Measurements from ENCODE around the gene ZNF207. TPM values are rescaled to one million over a fixed set of nuclear protein-coding genes. Genes with fewer than 3 reads are reported as not detected.

Gene ZNF207
- total and polyA plus RNA-seq, 2 of the 8 experiments (the other 6 are each of a cell fraction or from before 2014, with no cell fraction given), result 268 to 286 TPM

DNA sequence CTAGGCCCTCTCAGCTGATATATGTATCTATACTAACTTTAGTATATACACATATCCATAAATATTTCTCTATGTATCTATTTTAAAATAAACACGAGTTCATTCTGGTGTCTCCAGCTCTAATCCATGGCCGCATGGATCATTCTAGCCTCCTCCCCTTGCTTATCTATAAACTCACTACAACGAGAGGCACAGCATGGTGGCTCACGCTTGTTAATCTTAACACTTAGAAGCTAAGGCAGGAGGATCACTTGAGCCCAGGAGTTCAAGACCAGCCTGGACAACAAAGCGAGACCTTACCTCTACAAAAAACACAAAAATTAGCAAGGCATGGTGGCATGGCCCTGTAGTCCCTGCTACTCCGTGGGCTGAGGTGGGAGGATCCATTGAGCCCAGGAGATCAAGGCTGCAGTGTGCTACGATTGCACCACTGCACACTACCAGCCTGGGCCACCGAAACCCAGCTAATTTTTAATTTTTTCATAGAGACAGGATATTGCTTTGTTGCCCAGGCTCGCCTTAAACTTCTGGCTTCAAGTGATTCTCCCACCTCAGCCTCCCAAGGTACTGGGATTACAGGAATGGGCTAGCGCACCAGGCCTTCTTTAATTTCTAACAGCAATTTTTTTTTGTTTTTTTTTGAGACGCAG lies 3.9 kb upstream of the ZNF207 start:
- no peak overlapping the region for H2BK20ac ChIP-seq (ENCODE audit: low read length)
- no peak overlapping the region for H4K5ac ChIP-seq (ENCODE audit: insufficient read length, low read depth, low read length)
- H3K79me1 ChIP-seq (ENCODE audit: low read depth, low read length), result no peaks in the 10 kb centered on the region
- FAIRE-seq, result no peak
- H2BK15ac ChIP-seq (ENCODE audit: low read length), result no peak overlapping the region
- no peak overlapping the region for H3K56ac ChIP-seq (replicated peaks; ENCODE audit: insufficient read length, low read depth, low read length)
- peak overlapping the region; percentile 41; the same call in 1 of the 2 replicates for H4K8ac ChIP-seq (ENCODE audit: extremely low read depth, insufficient read depth, low read length)
- H3K9ac ChIP-seq (replicated peaks in 1 of 4; ENCODE audit: extremely low read depth in 1 of 4, low read depth in 3 of 4, low read length in 3 of 4), result no peak overlapping the region
- 88% methylated on average over 11 of the region's 11 CpGs; no CpG with 5 or more reads in 1 of the 2 experiments for WGBS, 2 experiments (ENCODE audit: extremely low coverage in 1 of 2, insufficient coverage in 1 of 2, insufficient read length in 1 of 2, insufficient replicate concordance in 2 of 2, low coverage in 1 of 2, low lambda C conversion rate in 2 of 2, missing lambda C conversion rate in 1 of 2)
- no peak overlapping the region; the same call in 1 of the 2 replicates for H2AK5ac ChIP-seq (ENCODE audit: low read depth, low read length)
- no peak overlapping the region for H2BK120ac ChIP-seq (replicated peaks; ENCODE audit: low read depth, low read length)
- no peak overlapping the region for H3K18ac ChIP-seq (ENCODE audit: extremely low read depth, low read length)
- H3K4ac ChIP-seq (replicated peaks; ENCODE audit: insufficient read length, low read depth, low read length), result no peak overlapping the region
- ChIA-PET POLR2A (ENCODE audit: partially characterized antibody) (no interaction called here), CTCF (ENCODE audit: partially characterized antibody) (interaction anchor here (0.7 to 1.0 kb wide), 3 partner anchors 99 to 241 kb away, joined by 3 to 4 read pairs (median 3); partner anchors contain the start of gene PSMD11)
- peaks cover 0 to 2% (median 0%) of the 10 kb centered on the region in 4 experiments; a peak in 1 of 7 replicates for H3K4me1 ChIP-seq (replicated peaks in 1 of 4; ENCODE audit: control insufficient read depth in 3 of 4, insufficient read depth in 4 of 4, low read length in 3 of 4)
- H2BK5ac ChIP-seq (ENCODE audit: low read depth, low read length), result no peak overlapping the region
- no peaks in the 10 kb centered on the region for H3K27me3 ChIP-seq (replicated peaks in 1 of 4; ENCODE audit: control insufficient read depth in 3 of 4, extremely low read depth in 1 of 4, insufficient read depth in 3 of 4, low read length in 3 of 4)
- H3K14ac ChIP-seq (ENCODE audit: insufficient read length), result no peak overlapping the region
- no peak overlapping the region for H3K4me3 ChIP-seq (ENCODE audit: extremely low read depth in 1 of 4, insufficient read depth in 2 of 4, low read depth in 3 of 4, low read length in 4 of 4)
- H4K91ac ChIP-seq (replicated peaks; ENCODE audit: insufficient read length, low read length), result no peak overlapping the region
- H3K23me2 ChIP-seq (ENCODE audit: low read depth, low read length), result peaks cover 6% of the 10 kb centered on the region; the same call in 1 of the 2 replicates
- no peaks in the 10 kb centered on the region for H3K36me3 ChIP-seq (ENCODE audit: control insufficient read depth in 2 of 4, insufficient read depth in 4 of 4, low read length in 3 of 4)
- no peak overlapping the region for H3K4me2 ChIP-seq (ENCODE audit: insufficient read depth in 1 of 2, low read depth in 2 of 2, low read length in 2 of 2)
- TF ChIP-seq POLR2AphosphoS5 (IDR thresholded peaks at IDR 0.05; ENCODE audit: low read depth, low read length) (no peak), CTBP2 (IDR thresholded peaks at IDR 0.05; ENCODE audit: borderline replicate concordance, insufficient read depth, insufficient read length, low read length) (no peak), BRCA1 (IDR thresholded peaks at IDR 0.05; ENCODE audit: low read depth, low read length) (no peak), CBX8 (IDR thresholded peaks at IDR 0.05; ENCODE audit: borderline replicate concordance, low read depth, low read length) (no peak)
- no peak for DNase-seq (ENCODE audit: low read depth in 1 of 2, low spot score in 2 of 2)
- H3K27ac ChIP-seq (ENCODE audit: low read depth, low read length), result no peak overlapping the region
- H2BK12ac ChIP-seq (ENCODE audit: low read depth, low read length), result no peak overlapping the region
- H3K23ac ChIP-seq (ENCODE audit: insufficient read length), result no peak overlapping the region
- peaks cover 0 to 2% of the 10 kb centered on the region in 2 experiments for H4K20me1 ChIP-seq (replicated peaks in 1 of 2; ENCODE audit: control insufficient read depth in 1 of 2, insufficient read depth in 2 of 2, low read length in 2 of 2)
- H3K79me2 ChIP-seq (ENCODE audit: control insufficient read depth in 1 of 2, insufficient read depth in 2 of 2, low read length in 2 of 2), result peaks cover 10 to 17% of the 10 kb centered on the region in 2 experiments
- H2AFZ ChIP-seq (ENCODE audit: low read length), result no peak overlapping the region
- H3K9me3 ChIP-seq (ENCODE audit: insufficient read depth in 2 of 2, low read depth in 1 of 2, low read length in 1 of 2), result no peaks in the 10 kb centered on the region
